ENCODE measurements around the gene XIRP1.
A peak's percentile ranks its signal among the peaks of the same experiment; 100 is the strongest.

Gene XIRP1

DNA sequence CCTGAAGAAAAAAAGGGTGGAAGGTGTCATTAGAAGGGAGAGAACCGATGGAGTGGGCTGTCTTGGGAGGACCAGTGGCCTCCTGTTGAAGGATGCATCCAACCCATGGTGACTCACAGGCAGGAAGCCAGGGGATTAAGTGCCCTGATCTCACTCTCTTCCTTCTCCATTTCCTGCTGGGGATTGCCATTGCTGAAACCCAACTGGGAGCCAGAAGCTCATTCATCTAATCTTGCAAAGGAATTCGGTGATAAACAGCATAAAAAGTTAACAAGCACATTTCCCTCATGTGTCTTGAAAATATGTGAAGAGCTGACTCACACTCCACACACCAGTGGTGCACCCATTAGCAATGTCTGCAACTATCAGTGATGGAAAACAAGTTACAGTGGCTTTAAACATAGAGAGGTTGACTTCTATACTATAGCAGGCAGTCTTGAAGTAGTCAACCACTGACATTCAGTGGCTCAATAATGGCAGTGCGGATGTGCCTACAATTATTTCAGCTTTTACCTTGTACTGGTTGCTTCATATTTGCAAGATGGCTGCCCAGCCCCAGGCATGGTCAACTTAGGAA lies 26.2 kb downstream of the XIRP1 start:
- DNase-seq = no peak

DNA sequence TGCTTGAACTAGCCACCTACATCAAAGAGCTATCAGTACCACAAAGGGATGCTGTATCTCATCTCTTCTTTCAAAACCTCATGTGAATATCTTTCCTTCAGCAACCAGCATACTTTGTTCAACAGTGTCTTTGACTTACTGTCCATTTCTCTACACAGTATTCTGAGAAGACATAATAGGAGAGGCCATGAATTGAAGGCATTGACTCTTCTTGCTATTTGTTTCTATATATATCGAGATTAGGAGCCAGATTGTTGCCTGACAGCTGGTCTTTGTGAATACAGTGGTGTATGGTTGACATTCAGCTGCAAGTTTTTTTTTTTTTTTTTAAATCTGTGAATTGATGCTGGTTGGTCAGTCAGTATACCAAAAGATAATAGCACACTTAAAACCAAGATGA lies 26.9 kb downstream of the XIRP1 start:
- DNase-seq = no peak

DNA sequence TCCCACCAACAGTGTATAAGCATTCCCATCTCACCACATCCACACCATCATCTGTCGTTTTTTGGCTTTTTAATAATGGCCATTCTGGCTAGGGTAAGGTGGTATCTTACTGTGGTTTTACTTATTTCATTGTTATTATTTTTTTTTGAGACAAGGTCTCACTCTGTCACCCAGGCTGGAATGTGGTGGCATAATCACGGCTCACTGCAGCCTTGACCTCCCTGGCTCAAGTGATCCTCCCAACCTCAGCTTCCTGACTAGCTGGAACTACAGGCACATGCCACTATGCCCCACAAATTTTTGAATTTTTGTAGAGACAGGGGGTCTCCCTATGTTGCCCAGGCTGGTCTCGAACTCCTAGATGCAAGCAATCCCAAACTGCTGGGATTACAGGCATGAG lies 28.0 kb downstream of the XIRP1 start:
- DNase-seq = no peak

DNA sequence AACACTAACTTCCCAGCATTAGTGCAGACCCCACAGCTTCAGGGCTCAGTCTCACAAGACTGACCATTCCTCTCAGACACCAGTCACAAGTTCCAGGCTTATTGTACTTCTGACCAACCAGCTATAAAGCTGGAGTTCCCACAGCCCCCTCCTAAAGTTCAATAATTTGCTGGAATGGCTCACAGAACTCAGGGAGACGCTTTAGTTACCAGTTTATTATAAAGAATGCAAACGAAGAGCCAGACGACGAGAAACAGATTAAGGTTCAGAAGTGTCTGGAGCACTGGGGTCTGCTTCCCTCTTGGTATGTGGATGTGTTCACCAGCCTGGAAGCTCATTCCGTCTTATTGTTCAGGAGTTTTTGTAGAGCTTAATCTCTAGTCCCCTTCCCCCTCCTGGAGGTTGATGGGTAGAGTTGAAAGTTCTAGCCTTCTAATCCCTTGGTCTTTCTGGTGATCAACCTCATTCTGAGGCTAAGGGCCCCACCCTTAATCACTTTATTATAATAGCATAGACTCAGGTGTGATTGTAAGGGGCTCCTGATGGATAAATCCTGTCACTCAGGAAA lies 34.2 kb downstream of the XIRP1 start:
- DNase-seq = no peak

DNA sequence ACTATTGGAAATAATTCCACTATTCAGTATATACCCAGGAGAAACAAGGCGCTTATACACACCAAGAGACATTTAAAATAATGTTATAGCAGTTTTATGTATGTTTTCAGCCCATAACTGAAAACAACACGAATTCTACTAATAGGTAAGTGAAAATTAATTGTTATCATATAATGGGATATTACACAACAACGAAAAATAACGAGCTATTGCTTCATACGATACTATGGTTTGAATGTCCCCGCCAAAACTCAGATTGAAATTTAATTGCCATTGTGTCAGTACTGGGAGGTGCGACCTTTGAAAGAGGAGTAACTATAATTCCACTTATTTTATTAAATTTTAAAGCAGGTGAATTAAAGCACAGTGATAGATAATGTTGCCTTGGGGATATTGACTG lies 35.0 kb downstream of the XIRP1 start:
- DNase-seq = no peak

DNA sequence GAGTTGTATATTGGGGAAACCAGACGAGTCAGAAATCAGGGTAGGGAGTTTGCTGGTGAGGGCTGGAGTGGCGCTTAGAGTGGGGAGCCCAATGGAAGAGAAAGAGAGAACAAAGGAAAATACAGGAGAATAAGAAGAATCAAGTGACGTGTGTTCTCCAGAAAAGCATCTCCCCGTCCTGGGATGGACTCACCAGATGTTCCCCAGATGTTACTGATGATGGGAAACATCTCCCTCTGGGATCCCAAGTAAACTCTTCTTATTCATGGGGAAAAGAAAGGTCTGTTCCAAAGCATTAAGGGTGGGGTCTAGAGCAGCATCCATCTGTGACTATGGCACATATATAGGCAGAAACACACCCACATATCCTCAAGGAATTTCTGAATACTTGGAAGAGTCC lies 36.0 kb downstream of the XIRP1 start:
- DNase-seq = no peak

DNA sequence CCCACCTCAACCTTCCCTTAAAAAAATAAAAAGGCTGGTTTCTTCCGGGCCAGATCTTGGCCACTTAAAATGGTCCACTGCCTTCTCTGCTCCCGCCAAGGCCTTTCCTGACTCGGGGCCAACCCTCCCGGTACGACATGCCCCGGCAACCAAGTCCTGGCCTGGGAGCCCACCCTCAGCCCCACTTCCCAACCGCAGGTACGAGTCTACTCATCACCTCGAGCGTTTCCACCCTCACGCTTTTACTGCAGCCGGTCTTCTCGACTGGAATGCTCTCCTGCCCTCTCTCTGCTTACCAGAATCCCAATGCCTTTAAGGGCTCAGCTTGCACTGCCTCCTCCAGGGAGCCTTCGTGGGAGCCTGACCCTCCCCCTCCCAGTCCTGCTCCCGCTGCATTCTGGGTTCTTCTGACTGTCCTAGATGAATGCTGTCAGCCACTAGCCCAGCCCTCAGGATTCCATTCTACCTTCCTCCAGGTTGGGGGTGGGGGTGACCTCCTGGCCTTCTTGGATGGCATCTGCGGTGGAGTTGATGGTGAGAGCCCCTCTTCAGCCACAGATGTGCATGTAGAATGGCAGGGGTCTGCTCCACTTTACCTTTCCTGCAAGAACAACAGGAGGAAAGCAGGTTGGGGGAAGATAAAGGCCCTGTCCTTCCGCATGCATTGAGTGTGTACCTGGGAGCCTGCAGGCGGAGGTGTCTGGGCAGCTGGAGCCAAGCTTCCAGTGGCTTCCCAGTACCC lies 37.9 kb downstream of the XIRP1 start:
- DNase-seq = no peak

DNA sequence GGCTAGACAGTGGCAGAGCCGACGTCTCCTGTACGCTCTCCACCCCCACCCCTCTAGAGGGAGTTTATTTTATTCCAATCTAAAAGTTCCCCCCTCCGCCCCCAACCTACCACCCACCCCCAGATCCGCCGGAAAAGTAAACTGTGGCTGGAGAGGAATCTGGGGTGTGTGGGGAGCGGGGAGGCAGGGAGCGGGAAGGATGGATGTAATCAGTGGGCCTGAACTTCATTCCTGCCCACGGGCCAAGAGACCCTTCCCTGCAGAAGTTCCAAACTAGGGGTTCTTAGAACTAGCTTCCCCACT lies 38.5 kb downstream of the XIRP1 start:
- DNase-seq = no peak

DNA sequence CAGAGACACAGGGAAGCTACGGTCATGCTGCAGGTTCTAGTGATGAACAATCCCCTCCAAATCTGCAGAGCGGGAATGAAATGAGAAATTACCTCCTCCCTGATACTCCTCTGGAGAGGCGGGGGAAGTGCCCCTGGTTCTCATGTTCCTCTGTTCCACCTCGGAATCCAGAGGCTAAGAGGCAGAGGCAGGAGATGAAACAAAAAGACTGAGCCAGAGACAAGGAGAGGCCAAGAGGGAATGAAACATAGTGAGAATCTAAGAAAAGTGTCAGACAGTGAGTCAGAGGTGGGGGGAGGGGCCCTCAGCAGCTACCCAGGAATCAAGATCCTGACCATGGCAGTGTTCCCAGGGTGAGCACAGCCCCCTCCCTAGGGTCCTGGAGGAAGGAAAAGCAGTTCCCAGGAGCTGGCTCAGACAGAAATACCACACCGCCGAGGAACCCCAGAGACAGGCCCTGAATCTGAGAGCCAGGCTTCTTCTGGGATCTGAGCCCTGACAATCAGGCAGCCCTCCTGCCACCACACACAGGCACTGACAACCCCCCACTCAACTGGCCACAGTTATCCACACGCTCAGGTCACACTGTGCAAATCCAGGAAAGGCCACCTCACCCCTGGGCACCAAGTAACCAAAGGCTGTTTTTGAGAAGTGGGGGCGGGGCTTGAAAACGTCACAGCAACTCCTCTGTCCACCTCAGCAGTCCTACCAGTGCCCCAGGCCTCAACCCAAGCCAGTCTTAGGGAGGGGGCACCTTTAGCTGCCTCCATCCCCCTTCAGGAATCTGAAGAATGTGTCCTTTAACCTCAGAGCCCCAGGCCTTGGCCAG lies 41.4 kb downstream of the XIRP1 start:
- DNase-seq = no peak

DNA sequence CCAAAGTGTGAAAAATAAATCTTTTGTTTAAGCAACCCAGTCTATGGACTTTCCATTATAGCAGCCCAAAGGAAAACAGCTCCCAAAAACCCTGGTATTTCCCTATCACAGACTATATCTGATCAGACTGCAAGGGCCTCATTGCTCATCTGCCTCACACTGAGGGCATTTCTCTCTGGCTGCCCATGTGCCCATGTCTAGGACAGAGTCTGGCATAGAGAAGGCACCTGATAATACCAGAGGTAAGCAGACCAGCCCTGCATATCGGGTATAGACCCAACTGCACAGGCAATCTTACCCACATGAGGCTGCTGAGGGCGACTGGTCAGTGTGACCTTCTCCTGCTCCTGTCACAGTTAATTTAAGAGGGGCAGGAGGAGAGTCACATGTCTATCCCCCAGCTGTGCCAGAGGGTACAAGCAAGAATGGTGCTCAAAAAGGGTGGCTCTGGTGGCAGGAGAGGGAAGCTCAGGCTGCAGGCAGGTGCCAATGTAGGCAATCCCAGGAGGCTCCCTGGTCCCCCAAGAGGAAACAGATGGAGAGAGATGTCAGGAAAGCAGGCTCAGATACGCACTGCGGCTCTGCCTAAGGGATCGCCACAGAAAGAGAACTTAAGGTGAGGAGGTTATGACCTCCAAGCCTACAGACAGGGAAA lies 42.1 kb downstream of the XIRP1 start:
- DNase-seq = no peak

DNA sequence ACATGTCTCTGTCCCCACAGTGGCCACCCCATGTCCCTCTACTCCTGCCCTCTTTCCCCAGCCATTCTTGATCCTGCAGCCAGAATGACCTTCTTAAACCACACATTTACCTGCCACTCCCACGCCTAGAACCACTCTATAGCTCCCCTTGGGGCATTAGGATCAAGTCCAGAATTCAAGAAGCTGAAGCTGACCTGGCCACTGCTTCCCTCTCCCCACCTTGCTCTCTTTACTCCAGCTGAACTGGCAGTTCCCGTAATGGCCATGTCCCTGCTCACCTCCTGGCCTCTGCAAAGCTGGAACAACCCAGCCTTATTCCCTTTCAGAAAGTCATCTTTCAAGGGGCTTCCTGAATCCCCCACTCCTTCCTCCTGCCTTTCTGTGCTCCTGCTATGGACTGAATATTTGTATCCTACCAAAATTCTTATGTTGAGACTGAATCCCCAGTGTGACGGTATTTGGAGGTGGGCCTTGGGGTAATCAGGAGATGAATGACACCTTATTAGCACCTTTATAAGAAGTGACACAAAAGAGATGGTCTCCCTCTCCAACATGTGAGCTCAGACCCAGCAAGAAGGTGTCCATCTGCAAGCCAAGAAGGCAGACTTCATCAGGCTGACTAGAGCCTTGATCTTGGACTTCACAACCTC lies 42.8 kb downstream of the XIRP1 start:
- DNase-seq = no peak

DNA sequence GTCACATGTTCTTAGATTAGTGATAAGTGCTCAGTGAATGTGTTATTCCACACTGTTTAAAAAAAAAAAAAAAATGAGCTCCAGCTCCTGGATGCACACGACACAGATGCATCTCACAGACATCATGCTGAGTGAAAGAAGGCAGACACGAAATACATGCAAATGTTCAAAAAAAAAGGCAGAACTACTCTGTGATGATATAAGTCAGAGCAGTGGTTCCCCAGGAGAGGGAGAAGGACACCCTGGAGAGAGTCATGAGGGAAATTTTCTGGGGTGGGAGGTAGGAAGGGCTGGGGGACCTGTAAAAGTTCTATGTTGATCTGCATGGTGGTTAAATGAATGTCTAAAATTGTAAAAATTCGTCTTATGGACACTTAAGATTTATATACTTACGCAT lies 43.3 kb downstream of the XIRP1 start:
- DNase-seq = no peak

DNA sequence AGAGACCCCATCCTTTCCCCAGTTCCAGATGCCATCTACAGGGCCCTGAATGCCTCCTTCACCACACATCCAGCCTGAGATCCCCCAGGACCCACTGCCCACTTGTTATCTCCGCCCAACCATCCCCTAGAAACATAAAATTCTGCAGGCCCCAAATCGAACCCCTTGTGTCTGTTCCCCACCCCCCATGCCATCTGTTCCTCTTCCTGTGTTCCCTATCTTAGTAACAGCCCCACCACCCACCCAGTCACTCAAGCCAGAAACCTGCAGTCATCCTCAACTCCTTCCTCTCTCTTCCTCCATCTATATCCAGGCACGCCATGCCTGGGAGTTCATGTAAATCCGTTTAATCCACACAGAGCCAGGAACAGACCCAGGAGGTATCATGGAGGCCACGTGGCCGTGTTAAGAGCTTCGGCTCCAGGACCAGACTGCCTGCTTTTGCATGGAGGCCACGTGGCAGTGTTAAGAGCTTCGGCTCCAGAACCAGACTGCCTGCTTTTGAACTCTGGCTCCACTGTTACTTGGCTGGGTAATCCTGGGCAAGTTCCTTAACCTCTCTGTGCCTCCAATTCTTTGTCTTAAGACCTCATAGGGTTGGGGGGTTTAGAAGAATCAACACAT lies 43.8 kb downstream of the XIRP1 start:
- DNase-seq = no peak

DNA sequence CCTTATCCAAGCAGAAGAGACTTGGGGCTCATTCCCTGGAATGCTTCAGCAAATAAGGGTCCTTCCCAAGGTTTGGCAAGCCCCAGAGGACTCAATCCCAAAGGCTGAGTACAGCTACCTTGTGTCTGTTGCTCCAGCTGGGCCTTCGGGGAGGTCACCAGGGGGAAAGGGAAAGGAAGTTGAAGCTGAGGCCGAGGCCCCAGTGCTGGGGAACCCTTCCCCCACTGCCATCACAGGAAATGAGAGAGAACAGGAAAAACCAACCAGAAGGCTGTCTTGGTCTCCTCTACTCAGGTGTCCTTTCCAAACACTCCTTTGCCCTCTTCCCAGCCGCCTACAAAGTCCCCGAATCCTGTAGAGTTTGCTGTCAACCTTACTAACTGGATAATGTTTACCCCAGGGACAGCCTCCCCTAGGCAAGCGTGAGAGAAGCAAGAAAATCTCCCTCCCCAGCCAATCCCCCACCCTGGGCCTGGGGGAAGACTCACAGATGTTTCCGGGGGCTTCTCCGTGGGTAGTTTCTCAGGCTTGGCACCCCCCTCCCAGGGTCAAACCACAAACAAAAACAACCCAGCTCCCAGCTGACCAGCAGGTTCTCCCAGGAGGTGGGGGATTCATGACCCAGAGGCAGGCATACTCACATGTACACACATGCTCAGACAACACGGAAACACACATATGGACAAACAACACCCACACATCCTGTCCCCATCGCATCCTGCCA lies 44.5 kb downstream of the XIRP1 start:
- DNase-seq = no peak

DNA sequence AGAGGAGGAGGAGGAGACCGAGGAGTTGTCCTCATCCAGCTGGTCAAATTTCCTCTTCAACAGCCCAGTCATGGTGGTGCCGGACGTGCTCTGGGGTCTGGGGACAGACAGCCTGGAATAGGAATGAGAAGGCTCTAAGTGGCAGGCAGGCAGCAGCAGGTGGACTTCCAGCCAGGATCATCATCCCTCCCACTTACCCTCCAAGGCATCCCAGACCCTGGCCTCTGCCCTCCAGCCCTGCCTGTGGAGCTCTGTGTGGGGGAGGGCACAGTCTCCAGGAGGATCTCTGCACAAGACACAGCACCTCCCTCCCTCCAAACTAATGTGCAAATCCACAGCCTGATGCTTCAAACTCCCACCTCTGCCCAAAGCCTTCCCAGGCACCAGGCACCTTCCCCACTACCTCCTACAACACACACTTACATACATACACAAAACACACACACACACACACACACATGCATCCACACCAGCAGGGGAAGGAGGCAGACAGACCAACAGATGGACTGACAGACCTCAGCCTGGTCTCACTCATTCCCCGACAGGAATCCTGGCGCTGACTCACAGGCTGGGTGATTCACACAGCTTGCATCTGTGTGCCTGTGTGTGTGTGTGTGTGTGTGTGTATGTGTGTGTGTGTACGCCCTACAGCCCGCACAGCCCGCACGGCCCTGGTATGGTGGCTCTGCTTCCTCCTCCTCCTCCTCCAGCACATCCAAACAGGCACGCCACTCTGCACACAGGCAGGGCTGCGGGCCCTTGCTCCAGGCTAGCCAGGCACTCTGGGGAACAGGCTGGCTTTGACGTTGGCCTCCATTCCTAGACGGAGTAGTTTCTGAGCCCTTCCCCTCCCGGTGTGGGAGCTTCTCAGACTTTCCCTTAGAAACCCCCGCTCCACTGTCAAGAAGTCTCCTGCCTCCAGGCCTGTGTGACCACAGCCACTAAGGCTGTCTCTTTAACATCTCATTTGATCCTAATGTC lies 45.5 kb downstream of the XIRP1 start:
- DNase-seq = peak; percentile 31

DNA sequence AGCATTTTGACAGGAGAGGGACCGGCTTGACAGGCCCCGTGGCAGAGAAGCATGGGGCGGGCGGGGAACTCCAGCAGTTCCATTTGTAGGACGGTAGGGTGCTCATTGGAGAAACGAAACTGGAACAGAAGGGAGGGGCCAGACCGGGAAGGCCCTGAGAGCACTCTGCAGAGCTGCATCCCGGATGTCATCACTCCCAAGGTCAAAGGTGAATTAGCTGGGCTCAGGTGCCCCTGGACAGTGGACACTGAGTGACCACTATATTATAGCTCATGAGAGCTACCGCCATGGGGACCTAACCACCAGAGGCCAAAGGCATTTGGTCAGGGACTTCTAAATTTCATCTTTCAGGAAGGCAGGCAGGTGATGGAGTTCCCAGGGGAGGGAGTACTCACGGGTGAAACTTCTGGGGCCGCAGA lies 46.3 kb downstream of the XIRP1 start:
- DNase-seq = no peak

DNA sequence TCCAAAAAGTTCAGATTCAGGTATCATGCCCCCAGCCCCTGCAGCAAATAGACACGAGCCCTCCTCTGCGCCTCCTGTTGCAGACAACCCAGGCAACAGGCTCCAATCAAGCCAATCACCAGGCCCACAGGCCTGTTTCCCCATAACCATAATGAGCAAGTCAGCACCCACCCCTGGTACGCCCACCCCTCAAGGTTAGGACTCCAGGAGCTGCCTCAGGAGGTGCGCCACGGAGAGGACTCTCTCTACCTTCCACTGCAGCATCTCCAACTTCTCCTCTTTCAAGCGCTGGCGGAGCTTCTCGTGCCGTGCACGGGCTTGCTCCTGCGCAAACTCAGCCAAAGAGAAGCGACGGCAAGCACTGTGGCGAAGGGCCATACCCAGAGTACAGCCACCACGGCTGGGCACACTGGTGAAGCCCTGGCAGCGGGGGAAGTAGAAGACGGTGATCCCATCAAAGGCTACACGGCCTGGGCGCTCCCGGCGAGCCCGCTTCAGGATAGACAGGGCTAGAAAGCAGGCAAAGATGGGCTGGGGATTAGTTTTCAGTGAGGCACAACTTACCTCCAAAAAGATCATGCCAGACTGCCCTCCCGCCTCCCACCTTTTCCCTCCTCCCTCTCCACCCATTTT lies 47.5 kb downstream of the XIRP1 start:
- DNase-seq = no peak

DNA sequence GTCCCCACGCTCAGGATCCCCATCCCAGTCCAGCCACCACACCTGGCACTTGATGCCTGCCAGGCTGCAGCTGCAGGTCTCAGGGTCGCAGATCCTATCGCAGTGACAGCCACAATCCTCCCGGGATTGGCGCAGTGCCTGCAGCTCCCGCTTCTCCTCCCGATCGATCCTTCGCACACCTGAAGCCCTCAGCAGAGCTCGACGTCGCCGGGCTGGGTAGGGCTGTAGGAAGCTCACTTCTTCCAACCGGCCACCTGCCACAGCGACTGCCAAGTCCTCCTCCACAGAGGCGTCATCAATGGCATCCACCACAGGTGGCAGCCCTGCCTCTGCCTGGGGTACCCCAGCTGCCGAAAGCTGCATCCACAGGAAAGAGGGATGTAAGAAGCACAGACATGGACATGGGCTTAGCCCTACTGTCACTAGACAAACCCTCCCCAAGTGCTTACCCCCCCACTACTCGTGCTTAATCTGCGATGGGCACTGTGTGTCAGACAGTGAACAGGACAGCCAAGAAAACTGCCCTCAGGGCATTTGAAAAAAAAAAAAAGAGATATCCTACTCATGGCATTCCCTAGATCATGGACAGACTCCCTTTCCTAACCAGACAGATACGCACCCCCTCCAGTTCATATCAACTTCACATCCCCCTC lies 48.2 kb downstream of the XIRP1 start:
- DNase-seq = no peak

Measured in NCI-H2227 treated with DMSO at 0.1 percent for 48 hours (cell line).